GM12872 (cell line): ENCODE measurements around the gene SLC35D1.

ENCODE experiments used
- CTCF ChIP-seq: IDR thresholded peaks from 3 replicates; pipeline ENCODE4 v1.5.1; 2011; ENCODE audit warnings: low read depth, mild to moderate bottlenecking, low read length, moderate library complexity; ENCODE audit not compliant: insufficient read depth

Gene SLC35D1

GRCh38 chr1:67085326-67085725 is 31.4 kb upstream of the SLC35D1 start:
- no peak for TF ChIP-seq CTCF

- no peak for TF ChIP-seq CTCF
These were observed 30.9 kb upstream of the SLC35D1 start for GRCh38 chr1:67084765-67085318.

- TF ChIP-seq CTCF = no peak
These were observed 24.3 kb upstream of the SLC35D1 start for GRCh38 chr1:67078291-67078690.

- no peak for TF ChIP-seq CTCF
These were observed 23.6 kb upstream of the SLC35D1 start for GRCh38 chr1:67077593-67077992.

- TF ChIP-seq CTCF = no peak
These were observed 18.8 kb upstream of the SLC35D1 start for GRCh38 chr1:67072749-67073148.

GRCh38 chr1:67062412-67062811 is 8.5 kb upstream of the SLC35D1 start:
- no peak for TF ChIP-seq CTCF

- TF ChIP-seq CTCF = no peak
These were observed 7.3 kb upstream of the SLC35D1 start for GRCh38 chr1:67061266-67061665.
